ENCODE results near the gene RBM47.
"Not testable (repeated sequence)": the region's sequence is repeated elsewhere in the genome, so short reads cannot be mapped to it uniquely, and the experiment has no call there.

RBM47 gene

DNA sequence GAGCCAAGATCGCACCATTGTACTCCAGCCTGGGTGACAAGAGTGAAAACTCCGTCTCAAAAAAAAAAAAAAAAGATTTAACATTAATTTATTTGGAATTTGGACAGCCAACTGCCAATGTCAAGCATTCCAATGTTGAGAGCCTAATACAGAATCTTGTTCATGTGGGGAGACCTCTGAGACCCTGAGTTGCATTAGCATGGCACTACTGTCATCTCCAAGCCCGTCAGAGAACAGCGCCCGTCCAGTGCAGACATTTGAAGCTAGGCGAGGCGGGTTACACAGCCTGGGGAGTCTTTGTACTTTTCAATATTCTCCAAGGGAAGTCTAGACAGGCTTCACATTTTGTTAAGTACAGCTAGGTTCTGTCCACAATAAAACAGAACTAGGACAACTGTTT is 167.8 kb downstream of the RBM47 start:
- no peak overlapping the region for H3K27ac Mint-ChIP-seq
- no peaks in the 10 kb centered on the region for H3K9me3 Mint-ChIP-seq
- intact Hi-C loops (cut with micrococcal nuclease), result no loop called here
- no peak overlapping the region for H3K4me3 Mint-ChIP-seq
- peaks cover 66% of the 10 kb centered on the region for H3K36me3 Mint-ChIP-seq (ENCODE audit: low read depth)
- H3K4me1 Mint-ChIP-seq (ENCODE audit: low read depth), result no peaks in the 10 kb centered on the region
- no peaks in the 10 kb centered on the region for H3K27me3 Mint-ChIP-seq

DNA sequence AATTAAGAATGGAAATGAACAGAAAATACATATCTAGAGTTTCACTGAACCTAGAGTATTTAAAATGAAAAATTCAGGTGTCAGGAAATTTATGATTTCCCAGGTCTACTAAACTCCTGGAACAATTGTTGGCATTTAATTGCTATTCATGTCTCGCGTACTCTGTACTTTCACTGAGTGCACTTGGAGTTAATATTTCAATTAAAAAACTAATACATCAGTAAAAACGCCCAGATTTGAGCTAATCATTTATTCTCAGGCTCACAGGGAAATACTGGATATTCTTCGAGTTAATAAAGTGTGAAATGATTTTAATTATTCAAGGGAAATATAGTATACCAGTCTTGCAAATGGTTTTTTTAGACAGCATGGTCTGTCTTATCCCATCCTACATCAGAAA is 168.6 kb downstream of the RBM47 start:
- H3K9me3 Mint-ChIP-seq, result no peaks in the 10 kb centered on the region
- H3K36me3 Mint-ChIP-seq (ENCODE audit: low read depth), result peaks cover 66% of the 10 kb centered on the region
- no peak overlapping the region for H3K4me3 Mint-ChIP-seq
- intact Hi-C loops (cut with micrococcal nuclease), result no loop called here
- no peaks in the 10 kb centered on the region for H3K4me1 Mint-ChIP-seq (ENCODE audit: low read depth)
- H3K27me3 Mint-ChIP-seq, result no peaks in the 10 kb centered on the region
- no peak overlapping the region for H3K27ac Mint-ChIP-seq

DNA sequence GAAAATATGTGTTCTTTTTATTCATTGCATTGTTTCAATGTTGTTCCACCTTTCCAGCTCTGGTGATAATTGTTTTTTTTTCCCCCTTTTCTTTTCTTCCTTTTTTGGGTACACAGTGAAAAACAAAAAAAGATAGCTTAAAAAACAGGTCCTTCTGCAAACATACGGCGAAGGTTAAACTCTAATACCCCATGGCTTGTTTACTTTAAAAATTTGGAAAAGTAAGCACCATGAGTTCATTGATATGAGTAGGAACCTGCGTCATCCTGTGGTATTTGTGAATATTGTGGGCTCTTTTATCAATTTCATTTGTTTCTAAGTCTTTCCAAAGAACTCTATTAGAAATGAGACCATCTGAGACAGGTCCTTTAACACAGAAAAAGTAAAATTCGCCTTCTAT is 171.0 kb downstream of the RBM47 start:
- Mint-ChIP-seq H3K36me3 (ENCODE audit: low read depth) (peaks cover 64% of the 10 kb centered on the region), H3K4me3 (no peak overlapping the region), H3K27ac (no peak overlapping the region), H3K27me3 (no peaks in the 10 kb centered on the region), H3K9me3 (no peaks in the 10 kb centered on the region), H3K4me1 (ENCODE audit: low read depth) (no peaks in the 10 kb centered on the region)
- intact Hi-C loops (cut with micrococcal nuclease), result loop anchor here (10.0 kb wide), 1 partner anchor 46 kb away; no protein-coding TSS in a partner anchor

DNA sequence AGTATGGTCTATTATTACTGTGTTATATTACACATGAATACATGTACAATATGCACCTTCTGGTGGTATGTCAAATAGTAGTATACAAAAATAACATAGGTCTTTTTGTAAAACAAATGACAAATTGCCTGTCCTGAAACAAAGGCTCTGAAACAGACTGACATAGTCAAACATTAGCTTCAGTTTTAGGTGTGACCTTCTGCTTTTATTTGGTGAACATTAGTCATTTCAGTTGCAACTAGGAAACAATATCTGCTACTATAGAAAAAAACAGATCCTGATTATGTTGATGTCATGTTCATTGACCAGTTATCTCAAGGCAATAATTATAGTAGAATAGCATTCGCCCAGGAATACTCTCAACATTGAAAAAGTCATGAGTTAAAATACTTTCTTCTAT is 171.6 kb downstream of the RBM47 start:
- Mint-ChIP-seq H3K27ac (no peak overlapping the region), H3K9me3 (no peaks in the 10 kb centered on the region), H3K36me3 (ENCODE audit: low read depth) (peaks cover 58% of the 10 kb centered on the region), H3K4me1 (ENCODE audit: low read depth) (no peaks in the 10 kb centered on the region), H3K4me3 (no peak overlapping the region), H3K27me3 (no peaks in the 10 kb centered on the region)
- intact Hi-C loops (cut with micrococcal nuclease), result loop anchor here (10.0 kb wide), 1 partner anchor 47 kb away; no protein-coding TSS in a partner anchor

DNA sequence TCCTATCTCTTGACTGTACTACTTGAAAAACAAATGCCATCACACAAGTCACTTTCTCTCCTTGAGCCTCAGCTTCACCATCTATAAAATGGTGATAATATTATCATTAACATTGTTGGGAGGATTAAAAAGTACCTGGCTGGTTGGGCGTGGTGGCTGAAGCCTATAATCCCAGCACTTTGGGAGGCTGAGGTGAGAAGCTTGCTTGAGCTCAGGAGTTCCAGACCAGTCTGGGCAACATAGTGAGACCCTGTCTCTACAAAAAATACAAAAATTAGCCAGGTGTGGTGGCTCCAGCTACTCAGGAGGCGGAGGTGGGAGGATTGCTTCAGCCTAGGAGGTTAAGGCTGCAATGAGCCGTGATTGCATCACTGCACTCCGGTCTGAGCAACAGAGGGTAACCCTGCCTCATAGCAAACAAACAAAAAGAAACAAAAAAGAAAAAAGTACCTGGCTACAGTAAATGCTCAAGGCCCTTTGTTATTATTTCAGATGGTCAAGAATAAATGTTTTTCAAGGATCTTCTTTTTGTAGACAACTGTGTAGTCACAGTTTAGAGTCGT is 174.2 kb downstream of the RBM47 start:
- intact Hi-C loops (cut with micrococcal nuclease), result loop anchor here (10.0 kb wide), 1 partner anchor 49 kb away; no protein-coding TSS in a partner anchor
- Mint-ChIP-seq H3K9me3 (no peaks in the 10 kb centered on the region), H3K27ac (no peak overlapping the region), H3K4me1 (ENCODE audit: low read depth) (peaks cover 8% of the 10 kb centered on the region), H3K27me3 (no peaks in the 10 kb centered on the region), H3K36me3 (ENCODE audit: low read depth) (peaks cover 57% of the 10 kb centered on the region), H3K4me3 (no peak overlapping the region)

DNA sequence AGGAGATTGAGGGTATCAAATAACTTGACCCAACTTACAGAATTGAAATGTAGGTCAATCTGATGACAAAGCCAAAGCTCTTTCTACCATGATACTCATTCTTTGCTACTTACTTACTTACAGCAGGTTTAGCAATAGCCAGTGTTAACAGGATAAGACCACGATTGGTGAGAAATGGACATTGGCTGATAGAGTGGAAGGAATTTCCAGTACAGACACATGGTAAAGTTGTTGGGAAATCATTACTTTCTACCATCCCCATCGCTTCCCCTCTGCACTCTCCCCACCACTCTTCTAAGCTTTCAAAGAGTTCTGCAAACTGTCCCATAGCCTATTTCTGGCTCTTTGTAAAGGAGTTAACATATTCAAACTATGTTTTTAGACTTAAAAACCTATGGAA is 174.8 kb downstream of the RBM47 start:
- intact Hi-C loops (cut with micrococcal nuclease), result loop anchor here (10.0 kb wide), 1 partner anchor 50 kb away; no protein-coding TSS in a partner anchor
- Mint-ChIP-seq H3K4me1 (ENCODE audit: low read depth) (peaks cover 8% of the 10 kb centered on the region), H3K36me3 (ENCODE audit: low read depth) (peaks cover 57% of the 10 kb centered on the region), H3K27ac (no peak overlapping the region), H3K27me3 (no peaks in the 10 kb centered on the region), H3K4me3 (no peak overlapping the region), H3K9me3 (no peaks in the 10 kb centered on the region)

DNA sequence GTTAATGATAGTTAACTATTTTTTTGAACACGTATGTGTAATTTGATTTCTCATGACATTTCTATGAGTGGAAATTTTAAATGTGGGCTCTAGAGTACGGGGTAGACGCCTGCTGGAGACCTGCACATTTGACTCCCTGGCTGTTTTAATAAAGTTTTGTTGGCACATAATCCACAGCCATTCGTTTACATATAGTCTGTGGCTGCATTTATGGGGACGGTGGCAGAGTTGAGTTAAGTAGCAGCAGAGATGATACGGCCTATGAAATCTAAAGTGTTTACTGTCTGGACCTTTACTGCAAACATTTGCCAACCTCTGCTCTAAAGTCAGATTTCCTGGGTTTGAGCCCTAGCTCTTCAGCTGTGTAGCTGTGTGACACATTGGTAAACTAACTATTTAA is 175.8 kb downstream of the RBM47 start:
- Mint-ChIP-seq H3K4me1 (ENCODE audit: low read depth) (peaks cover 13% of the 10 kb centered on the region), H3K36me3 (ENCODE audit: low read depth) (peaks cover 57% of the 10 kb centered on the region)

DNA sequence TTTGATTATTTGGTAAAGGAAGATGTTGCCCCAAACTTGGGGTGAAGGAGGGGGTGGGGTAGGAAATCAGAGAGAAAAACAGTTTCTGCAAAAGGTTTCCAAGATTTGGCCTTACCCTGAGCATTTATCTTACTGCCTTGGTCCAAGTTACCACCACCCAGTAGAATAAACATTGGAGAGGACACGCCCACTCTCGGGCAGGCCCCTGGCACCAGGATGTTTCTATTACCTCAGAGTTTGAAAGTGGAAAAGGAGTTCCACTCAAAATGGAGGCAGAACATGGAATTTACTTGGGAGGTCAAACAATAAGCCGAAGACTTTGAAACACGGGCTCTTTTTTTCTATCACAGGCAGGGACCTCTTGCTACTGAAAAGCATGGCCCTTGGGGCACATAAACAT is 180.8 kb downstream of the RBM47 start:
- intact Hi-C loops (cut with micrococcal nuclease), result no loop called here
- no peaks in the 10 kb centered on the region for H3K27me3 Mint-ChIP-seq
- peaks cover 17% of the 10 kb centered on the region for H3K4me1 Mint-ChIP-seq (ENCODE audit: low read depth)
- H3K27ac Mint-ChIP-seq, result peak overlapping the region; percentile 15
- peaks cover 68% of the 10 kb centered on the region for H3K36me3 Mint-ChIP-seq (ENCODE audit: low read depth)
- H3K4me3 Mint-ChIP-seq, result no peak overlapping the region
- H3K9me3 Mint-ChIP-seq, result no peaks in the 10 kb centered on the region

More for the DNA sequence above, 175.8 kb downstream of the RBM47 start:
- no peak overlapping the region for H3K4me3 Mint-ChIP-seq
- intact Hi-C loops (cut with micrococcal nuclease), result loop anchor here (10.0 kb wide), 1 partner anchor 51 kb away; no protein-coding TSS in a partner anchor
- H3K27ac Mint-ChIP-seq, result no peak overlapping the region
- H3K27me3 Mint-ChIP-seq, result no peaks in the 10 kb centered on the region
- H3K9me3 Mint-ChIP-seq, result no peaks in the 10 kb centered on the region

DNA sequence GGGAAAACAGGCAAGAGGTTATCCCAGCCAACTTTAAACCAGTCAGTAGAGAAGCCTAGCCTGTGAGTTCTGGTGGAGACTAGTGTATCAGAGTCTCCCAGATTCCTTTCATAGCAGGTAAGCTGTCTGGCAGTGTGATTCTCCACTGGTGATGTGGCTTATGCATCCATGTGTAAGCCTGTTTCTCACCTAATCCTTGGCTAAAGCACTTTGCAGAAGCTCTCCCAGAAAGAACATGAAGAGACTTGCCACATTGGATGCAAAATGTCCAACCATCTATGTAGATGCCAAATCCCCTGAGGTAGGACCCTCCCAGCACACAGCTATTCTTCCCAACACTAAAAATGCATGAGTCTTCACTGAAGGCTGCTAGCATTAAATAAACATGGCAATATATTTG is 182.8 kb downstream of the RBM47 start:
- no peak overlapping the region for H3K4me3 Mint-ChIP-seq
- H3K27ac Mint-ChIP-seq, result no peak overlapping the region
- no peaks in the 10 kb centered on the region for H3K27me3 Mint-ChIP-seq

DNA sequence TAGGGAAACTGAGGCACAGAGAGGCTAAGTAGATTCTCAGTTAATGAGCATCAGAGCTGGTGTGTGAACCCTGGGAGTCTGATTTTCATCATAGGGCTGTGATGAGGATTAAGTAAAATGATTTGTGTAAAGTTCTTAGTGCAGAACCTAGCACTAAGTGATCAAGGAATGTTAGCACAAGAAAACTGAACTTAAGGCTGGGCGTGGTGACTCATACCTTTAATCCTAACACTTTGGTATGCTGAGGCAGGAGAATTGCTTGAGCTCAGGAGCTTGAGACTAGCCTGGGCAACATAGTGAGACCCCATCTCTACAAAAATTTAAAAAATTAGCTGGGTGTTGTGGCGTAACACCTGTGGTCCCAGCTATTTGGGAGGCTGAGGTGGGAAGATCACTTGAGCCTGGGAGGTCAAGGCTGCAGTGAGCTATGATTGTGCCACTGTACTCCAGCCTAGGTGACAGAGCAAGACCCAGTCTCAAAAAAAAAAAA is 183.4 kb downstream of the RBM47 start:
- H3K27ac Mint-ChIP-seq; H3K4me3 Mint-ChIP-seq; H3K9me3 Mint-ChIP-seq; H3K27me3 Mint-ChIP-seq; intact Hi-C loops (cut with micrococcal nuclease): not testable (repeated sequence)
- Mint-ChIP-seq H3K36me3 (ENCODE audit: low read depth) (peaks cover 76% of the 10 kb centered on the region), H3K4me1 (ENCODE audit: low read depth) (peaks cover 28% of the 10 kb centered on the region)

More for the DNA sequence above, 182.8 kb downstream of the RBM47 start:
- Mint-ChIP-seq H3K36me3 (ENCODE audit: low read depth) (peaks cover 76% of the 10 kb centered on the region), H3K4me1 (ENCODE audit: low read depth) (peaks cover 26% of the 10 kb centered on the region), H3K9me3 (no peaks in the 10 kb centered on the region)
- intact Hi-C loops (cut with micrococcal nuclease), result no loop called here

DNA sequence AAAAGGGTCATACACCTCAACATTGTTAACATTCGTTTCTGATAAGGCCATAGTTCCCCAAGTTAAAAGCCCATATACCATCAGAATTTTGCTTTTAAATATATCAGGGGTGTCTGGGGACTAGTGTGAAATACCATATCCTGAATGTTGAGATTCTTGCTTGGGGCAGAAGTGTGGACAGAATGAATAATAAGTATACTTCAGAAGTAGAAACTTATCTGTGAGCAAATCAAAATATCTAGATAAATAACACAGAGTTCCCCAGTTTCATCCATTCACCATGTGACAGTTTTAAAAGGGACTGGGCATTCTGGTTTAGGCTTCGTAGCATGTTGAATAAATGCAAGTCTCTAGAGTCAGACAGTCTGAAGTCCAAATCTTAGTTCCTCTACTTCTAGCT is 184.0 kb downstream of the RBM47 start:
- no peak overlapping the region for H3K27ac Mint-ChIP-seq
- intact Hi-C loops (cut with micrococcal nuclease), result no loop called here
- H3K4me1 Mint-ChIP-seq (ENCODE audit: low read depth), result peaks cover 32% of the 10 kb centered on the region
- H3K9me3 Mint-ChIP-seq, result no peaks in the 10 kb centered on the region
- no peak overlapping the region for H3K4me3 Mint-ChIP-seq
- H3K27me3 Mint-ChIP-seq, result no peaks in the 10 kb centered on the region
- H3K36me3 Mint-ChIP-seq (ENCODE audit: low read depth), result peaks cover 75% of the 10 kb centered on the region

DNA sequence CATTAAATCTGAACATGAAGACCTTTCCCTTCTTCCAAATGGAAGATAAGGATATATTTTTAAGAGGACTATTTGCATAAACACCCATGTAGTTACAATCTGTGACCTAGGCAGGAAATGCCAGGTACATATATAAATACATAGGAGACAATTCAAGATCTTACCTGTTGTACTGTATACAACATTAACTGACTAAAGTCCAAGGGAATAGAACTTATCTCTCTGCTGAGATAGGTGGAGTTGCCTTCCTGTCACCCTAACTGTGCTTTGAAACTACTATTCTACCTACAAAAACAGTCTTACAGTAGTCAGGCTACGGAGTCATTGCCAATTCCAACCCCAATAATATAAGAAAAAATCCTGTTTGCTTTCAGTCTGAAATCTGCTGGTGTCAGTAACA is 188.2 kb downstream of the RBM47 start:
- H3K27ac Mint-ChIP-seq, result no peak overlapping the region
- intact Hi-C loops (cut with micrococcal nuclease), result no loop called here
- no peaks in the 10 kb centered on the region for H3K27me3 Mint-ChIP-seq
- peaks cover 9% of the 10 kb centered on the region for H3K9me3 Mint-ChIP-seq
- H3K36me3 Mint-ChIP-seq (ENCODE audit: low read depth), result peaks cover 65% of the 10 kb centered on the region
- peaks cover 23% of the 10 kb centered on the region for H3K4me1 Mint-ChIP-seq (ENCODE audit: low read depth)
- no peak overlapping the region for H3K4me3 Mint-ChIP-seq

DNA sequence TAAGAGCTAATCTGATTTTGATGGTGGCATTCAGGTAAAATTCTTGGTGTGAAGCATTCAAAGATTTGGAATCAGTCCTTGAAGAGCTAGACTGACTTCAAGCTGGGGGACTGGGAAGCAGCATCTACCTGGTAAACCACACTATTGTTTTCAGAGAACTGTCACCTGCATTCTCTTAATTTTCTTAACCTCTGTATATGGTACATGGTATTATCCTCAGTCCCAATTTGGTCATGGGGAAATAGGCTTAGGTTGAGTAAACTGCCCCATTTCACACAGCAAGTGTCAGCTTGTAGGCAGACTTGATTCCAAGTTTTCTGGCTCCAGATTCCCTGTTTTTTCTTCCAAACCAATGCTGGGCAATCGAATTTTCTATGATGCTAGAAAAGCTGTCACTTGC is 190.1 kb downstream of the RBM47 start:
- Mint-ChIP-seq H3K4me1 (ENCODE audit: low read depth) (peaks cover 23% of the 10 kb centered on the region), H3K27me3 (no peaks in the 10 kb centered on the region), H3K4me3 (no peak overlapping the region), H3K9me3 (peaks cover 9% of the 10 kb centered on the region), H3K36me3 (ENCODE audit: low read depth) (peaks cover 78% of the 10 kb centered on the region), H3K27ac (peak overlapping the region; percentile 25)
- intact Hi-C loops (cut with micrococcal nuclease), result no loop called here

DNA sequence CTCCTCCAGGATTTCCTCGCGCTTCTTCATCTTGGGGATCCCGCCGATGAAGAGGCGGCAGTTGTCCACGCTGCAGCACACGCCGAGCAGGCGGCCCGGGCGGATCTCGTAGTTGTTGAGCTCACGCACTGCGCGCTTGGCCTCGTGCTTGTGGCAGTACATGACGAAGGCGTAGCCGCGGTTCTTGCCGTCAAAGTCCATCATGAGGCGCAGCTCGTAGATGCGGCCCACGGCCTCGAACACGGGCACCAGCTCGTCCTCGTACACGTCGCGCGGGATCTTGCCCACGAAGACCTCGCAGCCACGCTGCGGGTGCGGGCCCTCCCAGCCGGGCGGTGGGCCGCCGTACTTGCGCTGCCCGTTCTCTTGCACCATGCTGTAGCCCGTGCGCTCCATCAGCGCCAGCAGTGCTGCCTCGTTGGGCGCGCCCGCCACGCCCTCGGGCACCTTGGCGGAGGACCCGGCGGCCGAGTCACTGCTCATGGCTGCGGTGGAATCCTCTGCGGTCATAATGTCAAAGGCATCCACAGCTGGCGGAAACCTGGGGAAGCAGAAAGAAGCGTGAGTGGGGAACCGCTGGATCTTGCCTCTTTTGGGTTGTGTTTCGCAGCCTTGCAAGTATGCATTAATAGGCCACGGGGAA is 191.2 kb downstream of the RBM47 start:
- Mint-ChIP-seq H3K4me1 (ENCODE audit: low read depth) (peaks cover 23% of the 10 kb centered on the region), H3K27me3 (no peaks in the 10 kb centered on the region), H3K36me3 (ENCODE audit: low read depth) (peaks cover 82% of the 10 kb centered on the region), H3K9me3 (peaks cover 9% of the 10 kb centered on the region), H3K27ac (peak overlapping the region; percentile 25), H3K4me3 (no peak overlapping the region)
- intact Hi-C loops (cut with micrococcal nuclease), result no loop called here
